Suprapubic skin (tissue), 3 donors: Measurements from ENCODE around the gene RBM28.

ENCODE experiments used
- CTCF ChIP-seq, 2 donors: fragments of 200-600 bp in 1 of 2; fragments of 450-650 bp in 1 of 2; sonication (generic) in 1 of 2; IDR thresholded peaks; one replicate each; pipeline ENCODE4 v1.5.1; 2016 to 2019; ENCODE audit warnings: antibody characterized with exemption in 2 of 2, mild to moderate bottlenecking in 1 of 2, moderate library complexity in 1 of 2
- POLR2A ChIP-seq, 2 donors: fragments of 450-650 bp; IDR thresholded peaks; one replicate each; pipeline ENCODE4 v1.6.1; 2017; ENCODE audit warnings: antibody characterized with exemption in 2 of 2, mild to moderate bottlenecking in 2 of 2, moderate library complexity in 2 of 2

GRCh38 chr7:128389618-128390329 is 46.1 kb upstream of the RBM28 start:
- TF ChIP-seq CTCF (IDR thresholded peaks at IDR 0.05) (no peak), POLR2A (IDR thresholded peaks at IDR 0.05) (no peak)
